K562 (cell line): Measurements from ENCODE around the gene KLHL18. TPM values are rescaled to one million over a fixed set of nuclear protein-coding genes. Genes with fewer than 3 reads are reported as not detected.

Source experiments
- ETV1 ChIP-seq: fragments of 450-650 bp; conservative IDR thresholded peaks from 2 replicates; pipeline ENCODE4 v1.6.1; 2016; ENCODE audit warnings: missing genetic modification characterization, control low read depth, low read depth, missing compliant biosample characterization
- FIP1L1 ChIP-seq: fragments of 200-400 bp; formaldehyde crosslinking; IDR thresholded peaks from 2 replicates; pipeline ENCODE4 v1.6.1; 2018; ENCODE audit warnings: mild to moderate bottlenecking, low read depth, low read length; ENCODE audit not compliant: poor library complexity, severe bottlenecking
- HDAC8 ChIP-seq: fragments of 450-650 bp; IDR thresholded peaks from 2 replicates; pipeline ENCODE4 v1.6.1; 2016; ENCODE audit warnings: mild to moderate bottlenecking, missing genetic modification characterization, moderate library complexity, missing compliant biosample characterization
- MEF2A ChIP-seq: IDR thresholded peaks from 2 replicates; pipeline ENCODE4 v1.6.1; 2011; ENCODE audit warnings: low read depth, mild to moderate bottlenecking, low read length, moderate library complexity; ENCODE audit not compliant: control insufficient read depth
- MXI1 ChIP-seq: IDR thresholded peaks from 2 replicates; pipeline ENCODE4 v1.6.1; 2011; ENCODE audit warnings: low read depth, mild to moderate bottlenecking, improper control_type of control experiment, low read length
- NCOA2 ChIP-seq, 2 experiments: fragments of 450-650 bp; IDR thresholded peaks; 2 replicates each; pipeline ENCODE4 v1.6.1; 2018; ENCODE audit warnings: mild to moderate bottlenecking in 2 of 2, moderate library complexity in 1 of 2; ENCODE audit not compliant: partially characterized antibody in 2 of 2
- NCOR1 ChIP-seq: fragments of 450-650 bp; IDR thresholded peaks from 2 replicates; pipeline ENCODE4 v1.6.1; 2016; ENCODE audit warnings: mild to moderate bottlenecking, moderate library complexity
- NR2C2 ChIP-seq, 2 experiments: fragments of 200-800 bp in 1 of 2; sonication (Bioruptor generic) in 1 of 2; sonication (generic) in 1 of 2; formaldehyde crosslinking in 1 of 2; IDR thresholded peaks; 2 replicates each; pipeline versions ENCODE4 v1.6.1 to v1.8.0; 2016 to 2022; ENCODE audit warnings: mild to moderate bottlenecking in 1 of 2, missing compliant biosample characterization in 1 of 2, missing genetic modification characterization in 1 of 2, missing genetic modification reagents in 1 of 2
- NR2F6 ChIP-seq: fragments of 450-650 bp; formaldehyde crosslinking; IDR thresholded peaks from 2 replicates; pipeline ENCODE4 v1.4.0; 2020; ENCODE audit warnings: mild to moderate bottlenecking
- PHF21A ChIP-seq: fragments of 450-650 bp; IDR thresholded peaks from 2 replicates; pipeline ENCODE4 v1.6.1; 2017; ENCODE audit warnings: low read depth, borderline replicate concordance
- POU5F1 ChIP-seq: fragments of 150-350 bp; IDR thresholded peaks from 2 replicates; pipeline ENCODE4 v1.6.1; 2014; ENCODE audit warnings: borderline replicate concordance, low read length, low read depth, mild to moderate bottlenecking; ENCODE audit not compliant: partially characterized antibody
- RFX7 ChIP-seq: fragments of 250-450 bp; sonication (Bioruptor Pico); IDR thresholded peaks from 2 replicates; pipeline ENCODE4 v1.5.1; 2021; ENCODE audit warnings: mild to moderate bottlenecking
- TEAD2 ChIP-seq: fragments of 450-650 bp; IDR thresholded peaks from 2 replicates; pipeline ENCODE4 v1.6.1; 2016; ENCODE audit warnings: missing genetic modification characterization, control low read depth, missing compliant biosample characterization
- ZNF699 ChIP-seq: fragments of 250-450 bp; sonication (Bioruptor Pico); IDR thresholded peaks from 2 replicates; pipeline ENCODE4 v1.8.0; 2021; ENCODE audit warnings: mild to moderate bottlenecking, moderate library complexity; ENCODE audit not compliant: insufficient replicate concordance
- polyA plus RNA-seq, 8 experiments: library from polyadenylated mRNA; depleted of rRNA in 4 of 8; stranded (reverse) in 5 of 8; unstranded in 3 of 8; fragments of >200 nt; fragmentation: Nextera tagmentation in 2 of 8; fragmentation: Illumina TruSeq in 1 of 8; extraction: Ambion mirVana in 2 of 8; extraction: Trizol in 1 of 8; gene quantifications; 2 replicates each; pipeline versions ENCODE4 v1.2.1 to v1.2.3, GENCODE V29; 2011 to 2014; ENCODE audit warnings: inconsistent platforms in 1 of 8, missing spikeins in 1 of 8
- total RNA-seq, 7 experiments: library from RNA; depleted of rRNA in 6 of 7; stranded (reverse); fragments of >200 nt in 6 of 7; fragmentation: Illumina TruSeq in 2 of 7; extraction: Trizol in 2 of 7; gene quantifications; 2 replicates each; pipeline versions ENCODE4 v1.2.1 to v1.2.3, GENCODE V29; 2011 to 2021; ENCODE audit warnings: low replicate concordance in 1 of 7
- TF ChIP-seq, protein P1 (sequence below): fragments of 450-650 bp; IDR thresholded peaks from 2 replicates; pipeline ENCODE4 v1.6.1; 2016; ENCODE audit warnings: mild to moderate bottlenecking, moderate library complexity
- TF ChIP-seq, protein P2 (sequence below): sonication (generic); formaldehyde crosslinking; IDR thresholded peaks from 2 replicates; pipeline ENCODE4 v1.8.0; 2022; ENCODE audit warnings: mild to moderate bottlenecking, low read depth, missing genetic modification reagents

KLHL18 gene
- total and polyA plus RNA-seq, 9 of the 15 experiments (the other 6 are each of a cell fraction or from before 2014, with no cell fraction given), result 26.7 to 97.5 (median 48.7) TPM

DNA sequence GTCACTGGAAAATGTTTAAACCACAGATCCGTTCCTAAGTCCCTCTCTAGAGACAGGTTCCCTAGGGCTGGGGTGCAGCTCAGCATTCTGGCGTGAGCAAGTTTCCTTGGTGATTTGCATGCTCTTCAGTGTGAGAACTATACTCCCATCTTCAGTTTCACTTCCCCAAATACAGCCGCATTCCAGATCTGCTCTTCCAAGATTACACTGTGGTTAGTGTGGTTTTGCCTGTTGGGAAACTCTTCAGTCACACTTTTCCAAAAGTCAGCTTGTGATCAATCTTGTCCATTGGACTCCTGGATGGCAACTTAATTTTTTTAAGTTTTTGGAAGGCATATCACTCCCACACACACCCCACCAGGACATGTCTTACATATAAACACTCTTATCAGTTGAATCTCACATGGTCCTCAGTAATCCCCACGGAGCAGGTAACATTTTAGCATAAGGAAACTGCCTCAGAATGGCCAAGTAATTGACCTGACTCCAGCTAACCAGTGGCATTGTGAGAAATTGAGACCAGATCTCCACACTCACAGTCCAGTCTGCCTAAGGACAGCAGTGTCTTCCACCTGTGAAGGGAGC is 64.6 kb downstream of the KLHL18 start (continued):
- TF ChIP-seq, protein P1, sequence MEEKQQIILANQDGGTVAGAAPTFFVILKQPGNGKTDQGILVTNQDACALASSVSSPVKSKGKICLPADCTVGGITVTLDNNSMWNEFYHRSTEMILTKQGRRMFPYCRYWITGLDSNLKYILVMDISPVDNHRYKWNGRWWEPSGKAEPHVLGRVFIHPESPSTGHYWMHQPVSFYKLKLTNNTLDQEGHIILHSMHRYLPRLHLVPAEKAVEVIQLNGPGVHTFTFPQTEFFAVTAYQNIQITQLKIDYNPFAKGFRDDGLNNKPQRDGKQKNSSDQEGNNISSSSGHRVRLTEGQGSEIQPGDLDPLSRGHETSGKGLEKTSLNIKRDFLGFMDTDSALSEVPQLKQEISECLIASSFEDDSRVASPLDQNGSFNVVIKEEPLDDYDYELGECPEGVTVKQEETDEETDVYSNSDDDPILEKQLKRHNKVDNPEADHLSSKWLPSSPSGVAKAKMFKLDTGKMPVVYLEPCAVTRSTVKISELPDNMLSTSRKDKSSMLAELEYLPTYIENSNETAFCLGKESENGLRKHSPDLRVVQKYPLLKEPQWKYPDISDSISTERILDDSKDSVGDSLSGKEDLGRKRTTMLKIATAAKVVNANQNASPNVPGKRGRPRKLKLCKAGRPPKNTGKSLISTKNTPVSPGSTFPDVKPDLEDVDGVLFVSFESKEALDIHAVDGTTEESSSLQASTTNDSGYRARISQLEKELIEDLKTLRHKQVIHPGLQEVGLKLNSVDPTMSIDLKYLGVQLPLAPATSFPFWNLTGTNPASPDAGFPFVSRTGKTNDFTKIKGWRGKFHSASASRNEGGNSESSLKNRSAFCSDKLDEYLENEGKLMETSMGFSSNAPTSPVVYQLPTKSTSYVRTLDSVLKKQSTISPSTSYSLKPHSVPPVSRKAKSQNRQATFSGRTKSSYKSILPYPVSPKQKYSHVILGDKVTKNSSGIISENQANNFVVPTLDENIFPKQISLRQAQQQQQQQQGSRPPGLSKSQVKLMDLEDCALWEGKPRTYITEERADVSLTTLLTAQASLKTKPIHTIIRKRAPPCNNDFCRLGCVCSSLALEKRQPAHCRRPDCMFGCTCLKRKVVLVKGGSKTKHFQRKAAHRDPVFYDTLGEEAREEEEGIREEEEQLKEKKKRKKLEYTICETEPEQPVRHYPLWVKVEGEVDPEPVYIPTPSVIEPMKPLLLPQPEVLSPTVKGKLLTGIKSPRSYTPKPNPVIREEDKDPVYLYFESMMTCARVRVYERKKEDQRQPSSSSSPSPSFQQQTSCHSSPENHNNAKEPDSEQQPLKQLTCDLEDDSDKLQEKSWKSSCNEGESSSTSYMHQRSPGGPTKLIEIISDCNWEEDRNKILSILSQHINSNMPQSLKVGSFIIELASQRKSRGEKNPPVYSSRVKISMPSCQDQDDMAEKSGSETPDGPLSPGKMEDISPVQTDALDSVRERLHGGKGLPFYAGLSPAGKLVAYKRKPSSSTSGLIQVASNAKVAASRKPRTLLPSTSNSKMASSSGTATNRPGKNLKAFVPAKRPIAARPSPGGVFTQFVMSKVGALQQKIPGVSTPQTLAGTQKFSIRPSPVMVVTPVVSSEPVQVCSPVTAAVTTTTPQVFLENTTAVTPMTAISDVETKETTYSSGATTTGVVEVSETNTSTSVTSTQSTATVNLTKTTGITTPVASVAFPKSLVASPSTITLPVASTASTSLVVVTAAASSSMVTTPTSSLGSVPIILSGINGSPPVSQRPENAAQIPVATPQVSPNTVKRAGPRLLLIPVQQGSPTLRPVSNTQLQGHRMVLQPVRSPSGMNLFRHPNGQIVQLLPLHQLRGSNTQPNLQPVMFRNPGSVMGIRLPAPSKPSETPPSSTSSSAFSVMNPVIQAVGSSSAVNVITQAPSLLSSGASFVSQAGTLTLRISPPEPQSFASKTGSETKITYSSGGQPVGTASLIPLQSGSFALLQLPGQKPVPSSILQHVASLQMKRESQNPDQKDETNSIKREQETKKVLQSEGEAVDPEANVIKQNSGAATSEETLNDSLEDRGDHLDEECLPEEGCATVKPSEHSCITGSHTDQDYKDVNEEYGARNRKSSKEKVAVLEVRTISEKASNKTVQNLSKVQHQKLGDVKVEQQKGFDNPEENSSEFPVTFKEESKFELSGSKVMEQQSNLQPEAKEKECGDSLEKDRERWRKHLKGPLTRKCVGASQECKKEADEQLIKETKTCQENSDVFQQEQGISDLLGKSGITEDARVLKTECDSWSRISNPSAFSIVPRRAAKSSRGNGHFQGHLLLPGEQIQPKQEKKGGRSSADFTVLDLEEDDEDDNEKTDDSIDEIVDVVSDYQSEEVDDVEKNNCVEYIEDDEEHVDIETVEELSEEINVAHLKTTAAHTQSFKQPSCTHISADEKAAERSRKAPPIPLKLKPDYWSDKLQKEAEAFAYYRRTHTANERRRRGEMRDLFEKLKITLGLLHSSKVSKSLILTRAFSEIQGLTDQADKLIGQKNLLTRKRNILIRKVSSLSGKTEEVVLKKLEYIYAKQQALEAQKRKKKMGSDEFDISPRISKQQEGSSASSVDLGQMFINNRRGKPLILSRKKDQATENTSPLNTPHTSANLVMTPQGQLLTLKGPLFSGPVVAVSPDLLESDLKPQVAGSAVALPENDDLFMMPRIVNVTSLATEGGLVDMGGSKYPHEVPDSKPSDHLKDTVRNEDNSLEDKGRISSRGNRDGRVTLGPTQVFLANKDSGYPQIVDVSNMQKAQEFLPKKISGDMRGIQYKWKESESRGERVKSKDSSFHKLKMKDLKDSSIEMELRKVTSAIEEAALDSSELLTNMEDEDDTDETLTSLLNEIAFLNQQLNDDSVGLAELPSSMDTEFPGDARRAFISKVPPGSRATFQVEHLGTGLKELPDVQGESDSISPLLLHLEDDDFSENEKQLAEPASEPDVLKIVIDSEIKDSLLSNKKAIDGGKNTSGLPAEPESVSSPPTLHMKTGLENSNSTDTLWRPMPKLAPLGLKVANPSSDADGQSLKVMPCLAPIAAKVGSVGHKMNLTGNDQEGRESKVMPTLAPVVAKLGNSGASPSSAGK, result no peak
- no peak for TF ChIP-seq HDAC8
- no peak for TF ChIP-seq NCOA2 (IDR thresholded peaks at IDR 0.05; ENCODE audit: partially characterized antibody in 2 of 2)
- TF ChIP-seq ETV1, result no peak
- no peak for TF ChIP-seq FIP1L1
- no peak for TF ChIP-seq MEF2A
- no peak for TF ChIP-seq NR2F6 (CRISPR knock-in tag)
- no peak for TF ChIP-seq MXI1
- TF ChIP-seq TEAD2, result no peak
- no peak for TF ChIP-seq ZNF699
- TF ChIP-seq, protein P2, sequence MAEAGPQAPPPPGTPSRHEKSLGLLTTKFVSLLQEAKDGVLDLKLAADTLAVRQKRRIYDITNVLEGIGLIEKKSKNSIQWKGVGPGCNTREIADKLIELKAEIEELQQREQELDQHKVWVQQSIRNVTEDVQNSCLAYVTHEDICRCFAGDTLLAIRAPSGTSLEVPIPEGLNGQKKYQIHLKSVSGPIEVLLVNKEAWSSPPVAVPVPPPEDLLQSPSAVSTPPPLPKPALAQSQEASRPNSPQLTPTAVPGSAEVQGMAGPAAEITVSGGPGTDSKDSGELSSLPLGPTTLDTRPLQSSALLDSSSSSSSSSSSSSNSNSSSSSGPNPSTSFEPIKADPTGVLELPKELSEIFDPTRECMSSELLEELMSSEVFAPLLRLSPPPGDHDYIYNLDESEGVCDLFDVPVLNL, result no peak
- no peak for TF ChIP-seq RFX7 (CRISPR knock-in tag)
- no peak for TF ChIP-seq PHF21A
- no peak for TF ChIP-seq POU5F1
- peak; percentile 85 for TF ChIP-seq NCOR1
- TF ChIP-seq NR2C2 (CRISPR knock-in tag; IDR thresholded peaks at IDR 0.05), result 0 out of 2 replicates have a peak, but pooled peaks have one; percentile 22
- no peak for TF ChIP-seq NR2C2 (tag; IDR thresholded peaks at IDR 0.05)
